IPS-20b (cell line): ENCODE results near the gene C3orf22.
"Not testable (repeated sequence)": the region's sequence is repeated elsewhere in the genome, so short reads cannot be mapped to it uniquely, and the experiment has no call there.

Experiments used
- H3K27ac ChIP-seq: one replicate; pipeline ENCODE4 v1.5.1; 2013; ENCODE audit warnings: low read length
- H3K27me3 ChIP-seq: 2 replicates; pipeline ENCODE4 v1.6.1; 2013; ENCODE audit warnings: mild to moderate bottlenecking, low read length, inconsistent platforms; ENCODE audit not compliant: insufficient read depth
- H3K36me3 ChIP-seq: 2 replicates; pipeline ENCODE4 v1.6.1; 2013; ENCODE audit warnings: low read depth, mild to moderate bottlenecking, inconsistent platforms, low read length, moderate library complexity; ENCODE audit not compliant: insufficient read depth
- H3K4me1 ChIP-seq: 2 replicates; pipeline ENCODE4 v1.6.1; 2013; ENCODE audit warnings: mild to moderate bottlenecking, control low read depth, inconsistent platforms, low read length, moderate library complexity; ENCODE audit not compliant: insufficient read depth
- H3K4me3 ChIP-seq: 2 replicates; pipeline ENCODE4 v1.5.1; 2013; ENCODE audit warnings: mild to moderate bottlenecking, low read length, inconsistent platforms
- H3K9ac ChIP-seq: 2 replicates; pipeline ENCODE4 v1.6.1; 2013; ENCODE audit warnings: low read depth, mild to moderate bottlenecking, inconsistent platforms, low read length, moderate library complexity
- H3K9me3 ChIP-seq: 2 replicates; pipeline ENCODE4 v1.6.1; 2013; ENCODE audit warnings: mild to moderate bottlenecking, low read depth, low read length, inconsistent platforms; ENCODE audit not compliant: insufficient read depth

Gene C3orf22

GRCh38 chr3:126558336-126559071, at the start of gene C3orf22:
TSS of gene C3orf22 (minus strand) at chr3:126558932. CDS start at chr3:126553390, 5,542 bp downstream.
- Histone ChIP-seq H3K4me1 (no peaks in the 10 kb centered on the region), H3K27ac (no peak within 1 kb of the TSS), H3K9ac (no peak within 1 kb of the TSS), H3K36me3 (no peaks in the 10 kb centered on the region), H3K9me3 (no peaks in the 10 kb centered on the region), H3K27me3 (no peaks in the 10 kb centered on the region), H3K4me3 (no peak within 1 kb of the TSS)

- H3K4me1 ChIP-seq = no peaks in the 10 kb centered on the region
- H3K9me3 ChIP-seq = no peaks in the 10 kb centered on the region
- H3K9ac ChIP-seq = no peak overlapping the region
- H3K36me3 ChIP-seq = no peaks in the 10 kb centered on the region
- no peak overlapping the region for H3K4me3 ChIP-seq
- no peaks in the 10 kb centered on the region for H3K27me3 ChIP-seq
- no peak overlapping the region for H3K27ac ChIP-seq
These were observed 48.6 kb upstream of the C3orf22 start for GRCh38 chr3:126607214-126607908.

- Histone ChIP-seq H3K9ac (no peak overlapping the region), H3K9me3 (no peaks in the 10 kb centered on the region), H3K27me3 (no peaks in the 10 kb centered on the region), H3K27ac (no peak overlapping the region), H3K36me3 (no peaks in the 10 kb centered on the region), H3K4me1 (no peaks in the 10 kb centered on the region), H3K4me3 (no peak overlapping the region)
These were observed 47.3 kb upstream of the C3orf22 start for GRCh38 chr3:126606001-126606400.

- no peaks in the 10 kb centered on the region for H3K4me1 ChIP-seq
These were observed 46.0 kb upstream of the C3orf22 start for GRCh38 chr3:126604691-126605090.

GRCh38 chr3:126599101-126599500, 40.4 kb upstream of the C3orf22 start:
- H3K9ac ChIP-seq = no peak overlapping the region
- no peaks in the 10 kb centered on the region for H3K9me3 ChIP-seq
- H3K36me3 ChIP-seq = no peaks in the 10 kb centered on the region
- no peak overlapping the region for H3K4me3 ChIP-seq
- H3K4me1 ChIP-seq = no peaks in the 10 kb centered on the region
- no peaks in the 10 kb centered on the region for H3K27me3 ChIP-seq
- H3K27ac ChIP-seq = no peak overlapping the region

More at GRCh38 chr3:126604691-126605090, 46.0 kb upstream of the C3orf22 start:
- Histone ChIP-seq H3K9ac (no peak overlapping the region), H3K4me3 (no peak overlapping the region), H3K27me3 (no peaks in the 10 kb centered on the region), H3K36me3 (no peaks in the 10 kb centered on the region), H3K9me3 (no peaks in the 10 kb centered on the region), H3K27ac (no peak overlapping the region)

- not testable (repeated sequence) for H3K36me3 ChIP-seq, H3K9ac ChIP-seq, H3K9me3 ChIP-seq, H3K27me3 ChIP-seq, H3K4me1 ChIP-seq, H3K27ac ChIP-seq, H3K4me3 ChIP-seq
These were observed 36.7 kb upstream of the C3orf22 start for GRCh38 chr3:126595479-126595878.

GRCh38 chr3:126591515-126591914, 32.8 kb upstream of the C3orf22 start:
- H3K4me3 ChIP-seq, H3K4me1 ChIP-seq, H3K9me3 ChIP-seq, H3K27me3 ChIP-seq, H3K27ac ChIP-seq, H3K9ac ChIP-seq, H3K36me3 ChIP-seq: not testable (repeated sequence)

- H3K9me3 ChIP-seq = no peaks in the 10 kb centered on the region
- no peak overlapping the region for H3K9ac ChIP-seq
- H3K27me3 ChIP-seq = no peaks in the 10 kb centered on the region
- no peaks in the 10 kb centered on the region for H3K36me3 ChIP-seq
- no peaks in the 10 kb centered on the region for H3K4me1 ChIP-seq
- H3K27ac ChIP-seq = no peak overlapping the region
- no peak overlapping the region for H3K4me3 ChIP-seq
These were observed 23.6 kb upstream of the C3orf22 start for GRCh38 chr3:126582311-126582710.

GRCh38 chr3:126581569-126581968, 22.8 kb upstream of the C3orf22 start:
- no peaks in the 10 kb centered on the region for H3K4me1 ChIP-seq

GRCh38 chr3:126580746-126581145, 22.0 kb upstream of the C3orf22 start:
- no peak overlapping the region for H3K9ac ChIP-seq

More at GRCh38 chr3:126581569-126581968, 22.8 kb upstream of the C3orf22 start:
- Histone ChIP-seq H3K27ac (no peak overlapping the region), H3K9ac (no peak overlapping the region), H3K9me3 (no peaks in the 10 kb centered on the region), H3K27me3 (no peaks in the 10 kb centered on the region), H3K36me3 (no peaks in the 10 kb centered on the region), H3K4me3 (no peak overlapping the region)

GRCh38 chr3:126578702-126579101, 20.0 kb upstream of the C3orf22 start:
- H3K27ac ChIP-seq = no peak overlapping the region
- H3K4me1 ChIP-seq = no peaks in the 10 kb centered on the region
- H3K36me3 ChIP-seq = no peaks in the 10 kb centered on the region
- no peaks in the 10 kb centered on the region for H3K27me3 ChIP-seq
- H3K9ac ChIP-seq = no peak overlapping the region
- H3K9me3 ChIP-seq = no peaks in the 10 kb centered on the region
- H3K4me3 ChIP-seq = no peak overlapping the region

More at GRCh38 chr3:126580746-126581145, 22.0 kb upstream of the C3orf22 start:
- H3K4me3 ChIP-seq = no peak overlapping the region
- no peaks in the 10 kb centered on the region for H3K36me3 ChIP-seq
- no peaks in the 10 kb centered on the region for H3K27me3 ChIP-seq
- H3K27ac ChIP-seq = no peak overlapping the region
- H3K4me1 ChIP-seq = no peaks in the 10 kb centered on the region
- no peaks in the 10 kb centered on the region for H3K9me3 ChIP-seq

- no peaks in the 10 kb centered on the region for H3K36me3 ChIP-seq
- no peak overlapping the region for H3K9ac ChIP-seq
- no peak overlapping the region for H3K27ac ChIP-seq
- no peaks in the 10 kb centered on the region for H3K27me3 ChIP-seq
- no peaks in the 10 kb centered on the region for H3K9me3 ChIP-seq
- H3K4me3 ChIP-seq = no peak overlapping the region
- H3K4me1 ChIP-seq = no peaks in the 10 kb centered on the region
These were observed 18.5 kb upstream of the C3orf22 start for GRCh38 chr3:126577261-126577660.
